NCI-H1092 treated with DMSO at 0.1 percent for 48 hours (cell line): Measurements from ENCODE around the gene PDYN.

Experiments
- DNase-seq: peaks from one replicate; lab custom pipeline; 2025; lab: John Stamatoyannopoulos, UW

The PDYN gene

GRCh38 chr20:1951436-1952115 lies 42.3 kb downstream of the PDYN start:
- no peak for DNase-seq

- DNase-seq = no peak
Measured at GRCh38 chr20:1950836-1951235, 43.0 kb downstream of the PDYN start.

GRCh38 chr20:1949347-1950100 lies 44.3 kb downstream of the PDYN start:
- DNase-seq = no peak

- no peak for DNase-seq
Measured at GRCh38 chr20:1947535-1947846, 46.4 kb downstream of the PDYN start.

- no peak for DNase-seq
Measured at GRCh38 chr20:1946762-1947534, 46.9 kb downstream of the PDYN start.

- DNase-seq = no peak
Measured at GRCh38 chr20:1946442-1946761, 47.5 kb downstream of the PDYN start.

GRCh38 chr20:1945660-1946059 lies 48.2 kb downstream of the PDYN start:
- DNase-seq = no peak

GRCh38 chr20:1945134-1945618 lies 48.7 kb downstream of the PDYN start:
- DNase-seq = no peak

GRCh38 chr20:1944345-1945091 lies 49.3 kb downstream of the PDYN start:
- DNase-seq = no peak

- no peak for DNase-seq
Measured at GRCh38 chr20:1943275-1944002, 50.4 kb downstream of the PDYN start.

- DNase-seq = no peak
Measured at GRCh38 chr20:1942486-1943274, 51.2 kb downstream of the PDYN start.

GRCh38 chr20:1942061-1942460 lies 51.8 kb downstream of the PDYN start:
- DNase-seq = no peak

- DNase-seq = no peak
Measured at GRCh38 chr20:1941226-1941625, 52.6 kb downstream of the PDYN start.

GRCh38 chr20:1940581-1940980 lies 53.3 kb downstream of the PDYN start:
- DNase-seq = no peak

- no peak for DNase-seq
Measured at GRCh38 chr20:1939270-1939595, 54.6 kb downstream of the PDYN start.

GRCh38 chr20:1938464-1939269 lies 55.2 kb downstream of the PDYN start:
- DNase-seq = no peak

- DNase-seq = no peak
Measured at GRCh38 chr20:1937316-1937976, 56.4 kb downstream of the PDYN start.

- no peak for DNase-seq
Measured at GRCh38 chr20:1935696-1936366, 58.0 kb downstream of the PDYN start.
